ENCODE data around the gene COL18A1. TPM values are rescaled to one million over a fixed set of nuclear protein-coding genes. Genes with fewer than 3 reads are reported as not detected.

Gene COL18A1
- polyA plus RNA-seq, 4 donors: 2.2 to 34.3 (median 16.5) TPM

- H3K27me3 ChIP-seq (ENCODE audit: control insufficient read depth in 3 of 3, insufficient read depth in 3 of 3, low read length in 3 of 3): no peaks in the 10 kb centered on the region
- no peak overlapping the region for H3K27ac ChIP-seq (ENCODE audit: low read depth in 1 of 3, low read length in 2 of 3)
- H3K4me3 ChIP-seq (ENCODE audit: low read depth in 1 of 3, low read length in 3 of 3): no peak overlapping the region
- no peak for DNase-seq
- no peak for FAIRE-seq
- H3K9me3 ChIP-seq (ENCODE audit: control insufficient read depth in 2 of 2, insufficient read depth in 1 of 2, low read depth in 1 of 2, low read length in 1 of 2): peaks cover 0 to 7% of the 10 kb centered on the region in 2 donors
- H3K4me1 ChIP-seq (ENCODE audit: control insufficient read depth in 3 of 3, insufficient read depth in 2 of 3, low read depth in 1 of 3, low read length in 2 of 3): peaks cover 0 to 64% (median 3%) of the 10 kb centered on the region in 3 donors
- H3K36me3 ChIP-seq (ENCODE audit: control insufficient read depth in 3 of 3, insufficient read depth in 2 of 3, low read depth in 1 of 3, low read length in 3 of 3): peaks cover 0 to 70% (median 0%) of the 10 kb centered on the region in 3 donors
- WGBS, 3 donors: 89 to 93% (median 91%) methylated on average over 29 to 37 of the region's 37 CpGs
Measured at GRCh38 chr21:45537111-45537745, 132.3 kb downstream of the COL18A1 start.

GRCh38 chr21:45537746-45538291 lies 132.9 kb downstream of the COL18A1 start:
- Histone ChIP-seq H3K9me3 (ENCODE audit: control insufficient read depth in 2 of 2, insufficient read depth in 1 of 2, low read depth in 1 of 2, low read length in 1 of 2) (peaks cover 0 to 7% of the 10 kb centered on the region in 2 donors), H3K27me3 (ENCODE audit: control insufficient read depth in 3 of 3, insufficient read depth in 3 of 3, low read length in 3 of 3) (no peaks in the 10 kb centered on the region), H3K4me3 (ENCODE audit: low read depth in 1 of 3, low read length in 3 of 3) (no peak overlapping the region), H3K27ac (ENCODE audit: low read depth in 1 of 3, low read length in 2 of 3) (peak overlapping the region in 1 of 3 donors; percentile 71), H3K4me1 (ENCODE audit: control insufficient read depth in 3 of 3, insufficient read depth in 2 of 3, low read depth in 1 of 3, low read length in 2 of 3) (peaks cover 0 to 60% (median 3%) of the 10 kb centered on the region in 3 donors), H3K36me3 (ENCODE audit: control insufficient read depth in 3 of 3, insufficient read depth in 2 of 3, low read depth in 1 of 3, low read length in 3 of 3) (peaks cover 0 to 68% (median 0%) of the 10 kb centered on the region in 3 donors)
- FAIRE-seq (no peak), DNase-seq (no peak)
- 89 to 93% (median 91%) methylated on average over 26 to 27 of the region's 27 CpGs for WGBS, 3 donors

- H3K9me3 ChIP-seq (ENCODE audit: control insufficient read depth in 2 of 2, insufficient read depth in 1 of 2, low read depth in 1 of 2, low read length in 1 of 2): peaks cover 0 to 7% of the 10 kb centered on the region in 2 donors
- H3K36me3 ChIP-seq (ENCODE audit: control insufficient read depth in 3 of 3, insufficient read depth in 2 of 3, low read depth in 1 of 3, low read length in 3 of 3): peaks cover 0 to 62% (median 0%) of the 10 kb centered on the region in 3 donors
- H3K4me1 ChIP-seq (ENCODE audit: control insufficient read depth in 3 of 3, insufficient read depth in 2 of 3, low read depth in 1 of 3, low read length in 2 of 3): peaks cover 0 to 60% (median 2%) of the 10 kb centered on the region in 3 donors
- no peak for DNase-seq
- 73 to 90% (median 82%) methylated on average over 30 to 31 of the region's 31 CpGs for WGBS, 3 donors
- no peak overlapping the region for H3K4me3 ChIP-seq (ENCODE audit: low read depth in 1 of 3, low read length in 3 of 3)
- H3K27me3 ChIP-seq (ENCODE audit: control insufficient read depth in 3 of 3, insufficient read depth in 3 of 3, low read length in 3 of 3): no peaks in the 10 kb centered on the region
- H3K27ac ChIP-seq (ENCODE audit: low read depth in 1 of 3, low read length in 2 of 3): peak overlapping the region in 2 of 3 donors; percentile 39 to 71
- FAIRE-seq: no peak
Measured at GRCh38 chr21:45538381-45539045, 133.5 kb downstream of the COL18A1 start.

GRCh38 chr21:45539046-45539795 lies 134.3 kb downstream of the COL18A1 start:
- H3K27me3 ChIP-seq (ENCODE audit: control insufficient read depth in 3 of 3, insufficient read depth in 3 of 3, low read length in 3 of 3): no peaks in the 10 kb centered on the region
- WGBS, 3 donors: 42 to 76% (median 48%) methylated on average over 17 of the region's 17 CpGs
- H3K27ac ChIP-seq (ENCODE audit: low read depth in 1 of 3, low read length in 2 of 3): peak overlapping the region in 2 of 3 donors; percentile 33 to 71
- no peak overlapping the region for H3K4me3 ChIP-seq (ENCODE audit: low read depth in 1 of 3, low read length in 3 of 3)
- FAIRE-seq (no peak), DNase-seq (peak; percentile 76 to 81)
- peaks cover 0 to 53% (median 2%) of the 10 kb centered on the region in 3 donors for H3K4me1 ChIP-seq (ENCODE audit: control insufficient read depth in 3 of 3, insufficient read depth in 2 of 3, low read depth in 1 of 3, low read length in 2 of 3)
- H3K9me3 ChIP-seq (ENCODE audit: control insufficient read depth in 2 of 2, insufficient read depth in 1 of 2, low read depth in 1 of 2, low read length in 1 of 2): peaks cover 0 to 7% of the 10 kb centered on the region in 2 donors
- peaks cover 0 to 55% (median 0%) of the 10 kb centered on the region in 3 donors for H3K36me3 ChIP-seq (ENCODE audit: control insufficient read depth in 3 of 3, insufficient read depth in 2 of 3, low read depth in 1 of 3, low read length in 3 of 3)

- no peak for DNase-seq
- no peak for FAIRE-seq
Measured at GRCh38 chr21:45539796-45540600, 135.0 kb downstream of the COL18A1 start.

GRCh38 chr21:45540601-45540970 lies 135.6 kb downstream of the COL18A1 start:
- WGBS, 3 donors: 77 to 86% (median 79%) methylated on average over 10 of the region's 10 CpGs
- Histone ChIP-seq H3K27me3 (ENCODE audit: control insufficient read depth in 3 of 3, insufficient read depth in 3 of 3, low read length in 3 of 3) (no peaks in the 10 kb centered on the region), H3K27ac (ENCODE audit: low read depth in 1 of 3, low read length in 2 of 3) (peak overlapping the region in 2 of 3 donors; percentile 33 to 71), H3K4me1 (ENCODE audit: control insufficient read depth in 3 of 3, insufficient read depth in 2 of 3, low read depth in 1 of 3, low read length in 2 of 3) (peaks cover 0 to 40% (median 2%) of the 10 kb centered on the region in 3 donors), H3K9me3 (ENCODE audit: control insufficient read depth in 2 of 2, insufficient read depth in 1 of 2, low read depth in 1 of 2, low read length in 1 of 2) (peaks cover 0 to 7% of the 10 kb centered on the region in 2 donors), H3K36me3 (ENCODE audit: control insufficient read depth in 3 of 3, insufficient read depth in 2 of 3, low read depth in 1 of 3, low read length in 3 of 3) (peaks cover 0 to 41% (median 0%) of the 10 kb centered on the region in 3 donors), H3K4me3 (ENCODE audit: low read depth in 1 of 3, low read length in 3 of 3) (peak overlapping the region in 1 of 3 donors; percentile 47)
- no peak for DNase-seq
- no peak for FAIRE-seq

More at GRCh38 chr21:45539796-45540600, 135.0 kb downstream of the COL18A1 start:
- WGBS, 3 donors: 93 to 95% (median 95%) methylated on average over 22 to 24 of the region's 24 CpGs
- Histone ChIP-seq H3K9me3 (ENCODE audit: control insufficient read depth in 2 of 2, insufficient read depth in 1 of 2, low read depth in 1 of 2, low read length in 1 of 2) (peaks cover 0 to 7% of the 10 kb centered on the region in 2 donors), H3K27ac (ENCODE audit: low read depth in 1 of 3, low read length in 2 of 3) (peak overlapping the region in 2 of 3 donors; percentile 33 to 71), H3K4me1 (ENCODE audit: control insufficient read depth in 3 of 3, insufficient read depth in 2 of 3, low read depth in 1 of 3, low read length in 2 of 3) (peaks cover 0 to 45% (median 2%) of the 10 kb centered on the region in 3 donors), H3K27me3 (ENCODE audit: control insufficient read depth in 3 of 3, insufficient read depth in 3 of 3, low read length in 3 of 3) (no peaks in the 10 kb centered on the region), H3K36me3 (ENCODE audit: control insufficient read depth in 3 of 3, insufficient read depth in 2 of 3, low read depth in 1 of 3, low read length in 3 of 3) (peaks cover 0 to 47% (median 0%) of the 10 kb centered on the region in 3 donors), H3K4me3 (ENCODE audit: low read depth in 1 of 3, low read length in 3 of 3) (no peak overlapping the region)

- Histone ChIP-seq H3K4me3 (ENCODE audit: low read depth in 1 of 3, low read length in 3 of 3) (peak overlapping the region; percentile 47 to 74 (median 49)), H3K4me1 (ENCODE audit: control insufficient read depth in 3 of 3, insufficient read depth in 2 of 3, low read depth in 1 of 3, low read length in 2 of 3) (peaks cover 0 to 40% (median 2%) of the 10 kb centered on the region in 3 donors), H3K36me3 (ENCODE audit: control insufficient read depth in 3 of 3, insufficient read depth in 2 of 3, low read depth in 1 of 3, low read length in 3 of 3) (peaks cover 0 to 33% (median 0%) of the 10 kb centered on the region in 3 donors), H3K9me3 (ENCODE audit: control insufficient read depth in 2 of 2, insufficient read depth in 1 of 2, low read depth in 1 of 2, low read length in 1 of 2) (peaks cover 0 to 7% of the 10 kb centered on the region in 2 donors), H3K27me3 (ENCODE audit: control insufficient read depth in 3 of 3, insufficient read depth in 3 of 3, low read length in 3 of 3) (no peaks in the 10 kb centered on the region), H3K27ac (ENCODE audit: low read depth in 1 of 3, low read length in 2 of 3) (peak overlapping the region; percentile 42 to 75 (median 64))
- FAIRE-seq (no peak), DNase-seq (peak; percentile 70 to 79)
- 11 to 14% (median 13%) methylated on average over 30 to 50 of the region's 50 CpGs for WGBS, 3 donors
Measured at GRCh38 chr21:45541221-45542039, 136.5 kb downstream of the COL18A1 start.

All from small intestine (tissue), 7 donors.